Osteocyte (in vitro differentiated cells): Measurements from ENCODE around the gene FNIP2. TPM values are rescaled to one million over a fixed set of nuclear protein-coding genes. Genes with fewer than 3 reads are reported as not detected.
"Not testable (repeated sequence)": the region's sequence is repeated elsewhere in the genome, so short reads cannot be mapped to it uniquely, and the experiment has no call there.

Source experiments
- DNase-seq: peaks from one replicate; pipeline ENCODE4 v3.0.0; 2021; ENCODE audit warnings: mixed read lengths; ENCODE audit not compliant: unreplicated experiment; ENCODE audit errors: extremely low spot score
- H3K27ac Mint-ChIP-seq: one replicate; pipeline ENCODE4 v1.8.0; 2021; ENCODE audit warnings: mild to moderate bottlenecking, mixed read lengths; ENCODE audit not compliant: unreplicated experiment
- H3K27me3 Mint-ChIP-seq: one replicate; pipeline ENCODE4 v1.8.0; 2021; ENCODE audit warnings: mixed read lengths; ENCODE audit not compliant: unreplicated experiment
- H3K36me3 Mint-ChIP-seq: one replicate; pipeline ENCODE4 v1.8.0; 2021; ENCODE audit warnings: mixed read lengths; ENCODE audit not compliant: unreplicated experiment
- H3K4me1 Mint-ChIP-seq: one replicate; pipeline ENCODE4 v1.8.0; 2021; ENCODE audit warnings: mixed read lengths; ENCODE audit not compliant: unreplicated experiment
- H3K4me3 Mint-ChIP-seq: one replicate; pipeline ENCODE4 v1.8.0; 2021; ENCODE audit warnings: mild to moderate bottlenecking, moderate library complexity, mixed read lengths; ENCODE audit not compliant: unreplicated experiment
- H3K9me3 Mint-ChIP-seq: one replicate; pipeline ENCODE4 v1.8.0; 2021; ENCODE audit warnings: mixed read lengths; ENCODE audit not compliant: unreplicated experiment
- total RNA-seq: library from RNA; stranded (reverse); gene quantifications from 2 replicates; pipeline ENCODE4 v1.2.1, GENCODE V29; 2021
- TF ChIP-seq, protein P1 (sequence below): fragments of 200-600 bp; sonication (generic); IDR thresholded peaks from 2 replicates; pipeline ENCODE4 v1.5.0; 2021; ENCODE audit warnings: antibody characterized with exemption, mild to moderate bottlenecking, moderate library complexity

Gene FNIP2
- total RNA-seq, 1 donor from 2014 or later, result 14.4 TPM

GRCh38 chr4:158824425-158825274 is 55.8 kb downstream of the FNIP2 start:
- DNase-seq, result no peak
- peaks cover 11% of the 10 kb centered on the region for H3K36me3 Mint-ChIP-seq
- H3K27me3 Mint-ChIP-seq, result no peaks in the 10 kb centered on the region
- no peak overlapping the region for H3K27ac Mint-ChIP-seq
- TF ChIP-seq, protein P1, sequence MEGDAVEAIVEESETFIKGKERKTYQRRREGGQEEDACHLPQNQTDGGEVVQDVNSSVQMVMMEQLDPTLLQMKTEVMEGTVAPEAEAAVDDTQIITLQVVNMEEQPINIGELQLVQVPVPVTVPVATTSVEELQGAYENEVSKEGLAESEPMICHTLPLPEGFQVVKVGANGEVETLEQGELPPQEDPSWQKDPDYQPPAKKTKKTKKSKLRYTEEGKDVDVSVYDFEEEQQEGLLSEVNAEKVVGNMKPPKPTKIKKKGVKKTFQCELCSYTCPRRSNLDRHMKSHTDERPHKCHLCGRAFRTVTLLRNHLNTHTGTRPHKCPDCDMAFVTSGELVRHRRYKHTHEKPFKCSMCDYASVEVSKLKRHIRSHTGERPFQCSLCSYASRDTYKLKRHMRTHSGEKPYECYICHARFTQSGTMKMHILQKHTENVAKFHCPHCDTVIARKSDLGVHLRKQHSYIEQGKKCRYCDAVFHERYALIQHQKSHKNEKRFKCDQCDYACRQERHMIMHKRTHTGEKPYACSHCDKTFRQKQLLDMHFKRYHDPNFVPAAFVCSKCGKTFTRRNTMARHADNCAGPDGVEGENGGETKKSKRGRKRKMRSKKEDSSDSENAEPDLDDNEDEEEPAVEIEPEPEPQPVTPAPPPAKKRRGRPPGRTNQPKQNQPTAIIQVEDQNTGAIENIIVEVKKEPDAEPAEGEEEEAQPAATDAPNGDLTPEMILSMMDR, result no peak
- no peak overlapping the region for H3K4me3 Mint-ChIP-seq
- peaks cover 30% of the 10 kb centered on the region for H3K4me1 Mint-ChIP-seq
- no peaks in the 10 kb centered on the region for H3K9me3 Mint-ChIP-seq

GRCh38 chr4:158825433-158826036 is 56.7 kb downstream of the FNIP2 start:
- H3K27me3 Mint-ChIP-seq, result no peaks in the 10 kb centered on the region
- peaks cover 15% of the 10 kb centered on the region for H3K36me3 Mint-ChIP-seq
- TF ChIP-seq, protein P1, result no peak
- DNase-seq, result no peak
- H3K27ac Mint-ChIP-seq, result no peak overlapping the region
- no peaks in the 10 kb centered on the region for H3K9me3 Mint-ChIP-seq
- H3K4me1 Mint-ChIP-seq, result peaks cover 21% of the 10 kb centered on the region
- no peak overlapping the region for H3K4me3 Mint-ChIP-seq

GRCh38 chr4:158826057-158826456 is 57.2 kb downstream of the FNIP2 start:
- H3K9me3 Mint-ChIP-seq, result no peaks in the 10 kb centered on the region
- H3K27me3 Mint-ChIP-seq, result no peaks in the 10 kb centered on the region
- H3K27ac Mint-ChIP-seq, result no peak overlapping the region
- peaks cover 16% of the 10 kb centered on the region for H3K4me1 Mint-ChIP-seq
- no peak for DNase-seq
- H3K36me3 Mint-ChIP-seq, result peaks cover 19% of the 10 kb centered on the region
- TF ChIP-seq, protein P1, result no peak
- H3K4me3 Mint-ChIP-seq, result no peak overlapping the region

DNA sequence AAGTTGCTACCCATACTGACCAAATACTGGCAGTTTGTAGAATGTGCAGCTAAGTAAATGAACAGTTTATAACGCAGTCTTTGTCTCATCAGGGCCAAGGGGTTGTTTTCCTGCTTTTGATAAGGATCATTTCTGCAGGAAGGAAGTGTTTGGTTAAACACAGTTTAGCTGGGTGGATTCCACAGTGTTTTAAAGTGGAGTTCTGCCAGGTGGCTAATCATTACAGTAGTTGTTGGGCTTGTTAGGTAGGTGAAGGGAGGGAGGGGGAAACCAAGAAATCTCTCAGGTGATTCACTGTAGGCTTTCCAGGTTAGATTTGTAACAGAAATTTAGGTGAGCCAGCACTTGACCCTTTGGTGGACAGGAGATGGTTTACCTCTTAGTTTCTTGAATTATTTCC is 58.1 kb downstream of the FNIP2 start:
- no peak for DNase-seq
- H3K27me3 Mint-ChIP-seq, result no peaks in the 10 kb centered on the region
- H3K4me3 Mint-ChIP-seq, result no peak overlapping the region
- H3K4me1 Mint-ChIP-seq, result peaks cover 9% of the 10 kb centered on the region
- no peaks in the 10 kb centered on the region for H3K9me3 Mint-ChIP-seq
- H3K27ac Mint-ChIP-seq, result no peak overlapping the region
- TF ChIP-seq, protein P1, result no peak
- H3K36me3 Mint-ChIP-seq, result peaks cover 20% of the 10 kb centered on the region

GRCh38 chr4:158827543-158827981 is 58.7 kb downstream of the FNIP2 start:
- peaks cover 7% of the 10 kb centered on the region for H3K4me1 Mint-ChIP-seq
- H3K27me3 Mint-ChIP-seq, result no peaks in the 10 kb centered on the region
- TF ChIP-seq, protein P1, result no peak
- H3K9me3 Mint-ChIP-seq, result no peaks in the 10 kb centered on the region
- H3K27ac Mint-ChIP-seq, result no peak overlapping the region
- peaks cover 25% of the 10 kb centered on the region for H3K36me3 Mint-ChIP-seq
- no peak overlapping the region for H3K4me3 Mint-ChIP-seq
- DNase-seq, result no peak

GRCh38 chr4:158828151-158828550 is 59.3 kb downstream of the FNIP2 start:
- H3K9me3 Mint-ChIP-seq, H3K4me1 Mint-ChIP-seq, H3K4me3 Mint-ChIP-seq, H3K27me3 Mint-ChIP-seq, H3K27ac Mint-ChIP-seq, DNase-seq: not testable (repeated sequence)
- H3K36me3 Mint-ChIP-seq, result peaks cover 29% of the 10 kb centered on the region
